ENCODE measurements around the gene CFAP92.

CFAP92 gene

DNA sequence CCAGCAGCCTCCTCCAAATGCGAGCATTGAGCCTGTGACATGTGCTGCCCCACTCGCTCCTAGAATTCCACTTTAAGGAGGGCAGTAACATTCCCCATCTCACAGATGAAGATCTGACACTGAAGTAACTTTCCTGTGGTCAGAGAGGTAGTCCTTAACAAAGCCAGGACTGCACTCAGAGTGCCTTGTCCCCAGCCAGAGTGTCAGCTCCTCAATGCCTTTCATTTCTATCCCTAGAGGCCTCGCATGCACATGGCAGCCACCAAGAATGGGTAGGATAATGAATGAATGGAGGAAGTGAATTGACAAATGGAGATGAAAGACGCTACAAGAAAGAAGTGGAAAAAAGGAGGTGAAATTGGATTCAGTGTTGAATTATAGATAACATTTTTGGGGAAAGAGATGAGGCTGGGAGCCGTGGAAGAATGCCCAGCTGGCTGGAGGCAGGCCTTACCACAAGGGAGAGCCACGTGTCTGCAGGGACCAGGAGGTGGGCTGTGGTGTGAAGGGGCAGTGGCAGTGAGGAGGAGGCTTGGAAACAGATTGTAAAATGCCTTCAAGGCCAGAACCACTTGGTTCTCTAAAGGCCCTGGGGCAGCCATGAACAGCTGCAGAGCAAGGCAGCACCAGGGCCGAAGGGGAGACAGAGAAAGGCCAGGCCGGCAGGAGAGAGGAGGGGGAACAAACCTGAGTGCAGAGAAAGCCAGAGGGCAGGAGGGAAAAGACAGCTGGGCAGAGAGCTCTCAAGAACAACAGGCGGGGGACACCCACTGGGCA is 10.4 kb downstream of the CFAP92 start:
- DNase-seq, result no peak

DNA sequence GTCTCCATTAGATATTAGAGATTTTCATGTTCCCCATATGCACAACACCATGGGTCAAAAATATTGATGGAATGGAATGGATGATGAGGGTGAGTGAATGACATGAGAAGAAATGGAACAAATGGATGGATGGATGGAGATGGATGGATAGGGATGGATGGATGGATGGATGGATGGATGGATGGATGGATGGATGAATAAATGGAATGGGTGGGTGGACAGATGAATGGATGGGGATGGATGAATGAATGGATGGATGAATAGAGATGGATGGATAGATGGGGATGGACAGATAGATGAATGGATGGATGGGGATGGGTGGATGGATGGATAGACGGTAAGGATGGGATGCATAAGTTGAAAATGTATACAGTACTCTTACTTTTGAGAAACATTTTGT is 18.6 kb downstream of the CFAP92 start:
- DNase-seq, result no peak

DNA sequence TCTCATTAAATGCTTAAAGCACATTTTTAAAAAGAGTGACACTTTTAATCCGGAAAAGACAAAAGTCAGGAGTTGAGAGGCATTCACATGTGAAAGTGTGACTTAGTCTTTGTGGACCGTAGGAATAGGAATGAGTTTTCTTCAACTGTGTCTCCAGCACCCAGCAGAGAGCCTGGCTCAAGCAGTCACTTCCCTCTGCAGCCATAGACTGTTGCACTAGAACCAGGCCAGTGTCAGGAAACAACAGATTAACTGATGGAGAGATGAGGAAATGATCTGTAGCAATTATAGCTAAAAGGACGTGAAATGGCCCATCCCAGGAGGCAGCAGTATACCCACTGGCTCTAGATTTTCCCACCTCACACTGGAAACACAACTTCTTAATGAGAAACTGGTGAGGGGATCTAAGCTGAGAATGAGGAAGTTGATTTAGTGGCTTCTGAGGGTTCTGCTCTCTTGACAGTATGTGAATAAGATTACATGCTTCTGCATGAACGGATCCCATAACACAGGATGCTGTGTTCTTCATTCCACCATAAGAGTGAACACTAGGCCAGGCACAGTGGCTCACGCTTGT is 19.8 kb downstream of the CFAP92 start:
- DNase-seq, result no peak

DNA sequence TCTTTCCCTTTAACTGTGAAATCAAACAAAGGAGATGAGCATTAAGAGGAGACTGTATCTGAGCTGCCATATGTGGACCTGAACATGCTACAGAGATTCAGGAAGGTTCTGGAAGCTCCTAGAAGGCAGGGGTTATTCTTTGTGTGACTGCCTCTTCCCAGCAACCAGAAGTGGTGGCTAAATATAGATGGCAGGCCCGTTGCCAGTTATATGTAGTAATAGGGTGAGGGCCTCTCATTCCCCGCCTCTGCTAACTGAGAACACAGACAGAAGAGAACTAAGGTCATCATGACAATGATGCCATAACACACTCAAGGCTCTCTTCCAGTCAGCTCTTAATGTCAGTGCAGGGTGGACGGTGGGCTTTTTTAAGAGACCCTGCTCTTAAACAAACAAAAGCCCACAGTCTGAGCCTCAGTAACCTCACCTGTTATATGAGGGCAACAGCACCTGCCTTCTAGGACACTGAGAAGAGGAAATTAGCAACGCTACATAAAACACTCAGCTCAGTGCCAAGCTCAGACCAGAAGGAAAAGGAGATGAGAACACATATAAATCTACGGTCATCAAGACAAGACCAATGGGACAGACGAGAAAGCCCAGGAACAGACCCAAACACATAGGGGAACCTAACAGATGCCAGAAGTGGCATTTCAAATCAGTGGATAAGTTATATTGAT is 22.3 kb downstream of the CFAP92 start:
- DNase-seq, result peak; percentile 29

DNA sequence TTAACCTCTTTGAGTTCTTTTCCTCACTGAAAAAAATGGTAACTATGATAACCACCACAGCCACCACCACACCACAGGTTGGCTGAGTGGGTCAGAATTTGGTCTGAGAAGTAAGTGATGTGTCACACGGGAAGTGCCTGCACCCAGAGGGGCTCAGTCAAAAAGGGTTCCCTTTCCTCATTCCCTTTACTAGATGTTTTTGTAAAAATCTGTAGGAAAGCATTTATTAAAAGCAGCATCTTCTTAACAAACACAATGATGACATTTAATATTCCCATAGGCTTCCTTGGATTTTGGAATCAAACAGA is 23.2 kb downstream of the CFAP92 start:
- peak; percentile 4 for DNase-seq

DNA sequence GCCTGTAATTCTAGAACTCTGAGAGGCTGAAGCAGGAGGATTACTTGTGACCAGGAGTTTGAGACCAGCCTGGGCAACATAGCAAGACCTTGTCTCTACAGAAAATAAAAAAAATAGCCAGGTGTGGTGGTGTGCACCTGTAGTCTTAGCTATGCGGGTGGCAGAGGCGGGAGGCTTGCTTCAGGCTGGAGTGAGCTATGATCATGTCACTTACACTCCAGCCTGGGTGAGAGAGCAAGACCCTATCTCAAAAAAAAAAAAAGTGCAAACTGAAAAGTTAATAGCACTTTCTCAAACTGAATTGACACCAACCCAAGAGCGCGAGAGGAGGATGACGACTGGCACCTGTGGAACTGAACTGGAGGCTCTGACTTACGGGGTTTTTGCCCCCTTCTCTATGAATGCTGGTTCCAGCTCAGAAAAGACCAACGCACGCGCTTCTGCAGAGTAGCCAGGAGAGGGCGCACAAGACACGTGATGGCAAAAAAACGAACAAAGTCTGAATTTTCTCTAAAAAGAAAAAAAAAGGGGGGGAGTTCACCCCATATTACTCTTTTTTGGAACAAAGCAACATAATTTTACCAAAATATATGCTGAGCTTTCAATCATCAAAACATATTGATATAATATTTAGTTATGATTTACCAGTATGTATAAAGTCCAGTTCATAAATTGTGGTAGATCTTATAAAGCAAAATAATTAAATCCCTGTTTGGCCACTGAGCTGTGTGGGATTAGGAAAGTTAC is 23.7 kb downstream of the CFAP92 start:
- peak; percentile 38 for DNase-seq

DNA sequence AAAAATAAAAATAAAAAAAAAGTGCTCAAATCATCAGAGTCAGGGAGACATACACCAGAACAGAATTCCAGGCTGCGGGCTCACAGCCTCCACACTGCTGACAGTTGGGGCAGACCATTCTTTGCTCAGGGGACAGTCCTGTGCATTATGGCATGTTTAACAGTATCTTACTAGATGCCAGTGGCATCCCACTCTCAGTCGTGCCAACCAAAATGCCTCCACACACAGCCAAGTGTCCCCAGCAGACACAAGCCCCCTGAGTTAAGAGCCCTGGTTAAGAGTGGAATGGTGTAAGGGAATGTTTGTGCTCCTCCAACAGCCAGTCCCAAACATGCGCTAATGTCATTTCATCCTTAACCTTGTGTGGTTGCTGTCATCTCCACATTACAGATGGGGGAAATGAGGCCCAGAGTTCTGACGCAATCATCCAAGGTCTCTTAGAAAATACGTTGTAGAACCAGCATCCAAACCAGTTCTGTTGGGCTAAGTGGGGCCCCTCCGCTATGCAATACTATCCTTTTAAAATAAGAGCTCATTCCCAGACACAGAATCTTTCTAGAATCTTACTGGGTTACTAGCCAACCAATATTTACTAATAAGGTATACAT is 26.0 kb downstream of the CFAP92 start:
- no peak for DNase-seq

DNA sequence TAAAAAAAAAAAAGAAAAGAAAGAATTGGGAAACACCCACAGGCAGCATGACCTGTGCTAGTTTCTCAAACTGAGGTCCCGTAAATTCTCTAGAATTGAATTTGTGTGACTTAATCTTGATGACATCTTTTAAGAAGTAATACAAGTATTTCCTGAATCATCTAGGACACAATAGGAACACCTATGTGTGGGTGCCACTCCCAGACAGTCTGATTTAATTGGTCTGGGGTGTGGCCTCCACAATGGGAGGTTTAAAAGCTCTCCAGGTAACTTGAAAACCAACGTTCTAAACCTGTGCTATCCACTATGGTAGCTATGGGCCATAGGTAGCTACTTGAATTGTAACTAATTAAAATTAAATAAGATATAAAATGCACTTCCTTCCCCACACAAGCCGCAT is 28.1 kb downstream of the CFAP92 start:
- no peak for DNase-seq

DNA sequence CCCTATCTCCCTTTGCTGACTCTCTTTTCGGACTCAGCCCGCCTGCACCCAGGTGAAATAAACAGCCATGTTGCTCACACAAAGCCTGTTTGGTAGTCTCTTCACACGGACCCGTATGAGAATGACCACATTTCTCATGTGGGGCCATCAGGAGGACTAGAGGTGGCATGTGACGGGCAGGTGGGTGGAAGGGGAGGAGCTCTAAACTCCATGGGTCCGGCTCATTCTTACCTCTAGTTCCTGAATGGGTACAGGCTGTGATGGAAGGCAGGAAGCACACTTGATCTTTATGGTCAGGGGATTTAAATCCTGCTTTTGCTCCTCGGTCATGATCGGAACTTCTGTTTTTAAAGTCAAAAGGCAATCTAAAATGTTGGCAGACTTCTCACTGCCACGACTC is 28.6 kb downstream of the CFAP92 start:
- DNase-seq, result no peak

DNA sequence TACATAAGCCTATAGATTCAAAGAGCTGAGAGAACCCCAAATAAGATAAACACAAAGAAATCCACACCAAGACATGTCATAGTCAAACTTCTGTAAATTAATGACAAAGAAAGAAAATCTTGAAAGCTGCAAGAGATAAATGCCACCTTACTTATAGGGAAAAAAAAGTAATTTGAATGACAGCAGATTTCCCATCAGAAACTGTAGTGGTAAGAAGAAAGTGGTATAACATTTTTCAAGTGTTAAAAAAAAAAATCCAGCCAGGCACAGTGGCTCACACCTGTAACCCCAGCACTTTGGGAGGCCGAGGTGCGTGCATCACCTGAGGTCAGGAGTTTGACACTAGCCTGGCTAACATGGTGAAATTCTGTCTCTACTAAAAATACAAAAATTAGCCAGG is 37.4 kb downstream of the CFAP92 start:
- no peak for DNase-seq

DNA sequence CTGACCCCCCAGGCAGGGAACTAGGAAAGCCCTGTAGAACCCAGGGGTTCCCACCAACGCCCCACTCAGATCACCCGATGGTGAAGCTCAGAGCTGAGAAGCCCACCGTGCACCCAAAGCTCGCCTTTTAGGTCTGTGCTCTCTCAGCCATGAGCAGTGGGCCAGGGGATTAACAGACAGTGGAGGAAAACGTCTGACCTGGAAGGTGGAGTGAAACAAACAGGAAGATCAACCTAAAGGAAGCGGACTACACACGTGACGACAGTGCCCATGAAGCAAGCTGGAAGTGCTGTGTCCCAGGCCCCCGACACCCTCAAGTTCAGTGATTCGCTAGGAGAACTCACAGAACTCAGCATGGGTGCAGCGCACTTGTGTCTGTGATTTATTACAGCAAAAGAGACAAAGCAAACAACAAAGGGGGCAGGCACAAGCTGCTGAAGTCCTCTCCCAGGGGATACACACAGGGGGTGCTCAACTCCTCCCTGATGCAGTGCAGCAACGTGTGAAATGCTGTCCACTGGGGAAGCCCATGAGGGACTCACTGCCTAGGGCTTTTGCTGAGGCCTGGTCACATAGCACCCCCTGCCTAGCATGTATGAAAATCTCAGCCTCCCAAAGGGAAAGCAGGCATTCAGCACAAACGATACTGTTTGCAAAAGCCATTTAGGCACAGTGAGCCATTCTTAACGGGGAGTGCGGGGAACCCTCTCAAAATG is 43.5 kb downstream of the CFAP92 start:
- DNase-seq, result peak; percentile 24

DNA sequence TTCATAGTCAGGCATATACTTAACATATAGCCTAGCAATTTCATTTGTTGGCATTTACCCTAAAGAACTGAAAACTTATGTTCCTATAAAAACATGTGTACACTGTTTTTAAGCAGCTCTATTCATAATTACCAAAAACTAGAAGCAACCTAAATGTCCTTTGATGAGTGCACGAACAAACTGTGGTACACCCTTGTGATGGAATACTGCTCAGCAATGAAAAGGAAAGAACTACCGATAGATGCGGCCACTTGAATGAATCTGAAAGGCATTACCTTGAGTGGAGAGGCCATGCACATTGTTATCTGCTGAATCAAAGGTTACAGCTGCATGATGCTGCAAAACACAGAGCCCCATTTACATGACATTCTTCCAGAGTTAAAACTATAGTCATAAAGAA is 44.7 kb downstream of the CFAP92 start:
- no peak for DNase-seq

DNA sequence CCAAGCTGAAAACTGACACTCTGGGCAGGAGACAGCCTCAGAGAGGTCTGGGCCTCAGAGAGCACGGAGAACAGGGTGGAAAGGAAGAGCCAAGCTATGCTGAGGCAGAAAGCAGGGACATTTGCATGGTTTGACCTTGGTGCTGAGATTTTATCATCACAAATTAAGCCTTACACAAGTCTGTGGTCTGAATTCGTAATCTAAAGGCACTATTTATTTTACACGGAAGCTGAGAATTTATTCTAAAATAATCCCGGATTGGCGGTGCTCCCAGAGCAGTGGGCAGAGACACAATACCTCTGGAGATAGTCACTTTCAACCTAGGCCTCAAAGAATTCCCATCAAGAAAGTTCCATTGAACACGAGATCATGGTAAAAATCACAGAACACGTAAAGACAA is 47.5 kb downstream of the CFAP92 start:
- peak; percentile 25 for DNase-seq

DNA sequence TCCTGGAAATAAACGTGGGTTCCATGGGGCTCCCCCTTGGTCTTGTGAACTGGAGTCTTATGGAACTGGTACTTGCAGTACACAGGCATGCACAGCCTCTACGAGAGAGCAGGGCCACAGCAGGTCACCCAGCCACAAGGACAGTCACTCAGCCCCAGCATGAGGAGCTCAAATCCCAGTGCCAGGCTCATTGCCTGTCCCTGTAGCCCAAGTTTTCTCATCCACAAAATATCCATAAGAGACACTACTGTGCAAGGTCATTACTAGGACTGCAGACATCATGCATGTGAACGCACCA is 48.0 kb downstream of the CFAP92 start:
- DNase-seq, result no peak

DNA sequence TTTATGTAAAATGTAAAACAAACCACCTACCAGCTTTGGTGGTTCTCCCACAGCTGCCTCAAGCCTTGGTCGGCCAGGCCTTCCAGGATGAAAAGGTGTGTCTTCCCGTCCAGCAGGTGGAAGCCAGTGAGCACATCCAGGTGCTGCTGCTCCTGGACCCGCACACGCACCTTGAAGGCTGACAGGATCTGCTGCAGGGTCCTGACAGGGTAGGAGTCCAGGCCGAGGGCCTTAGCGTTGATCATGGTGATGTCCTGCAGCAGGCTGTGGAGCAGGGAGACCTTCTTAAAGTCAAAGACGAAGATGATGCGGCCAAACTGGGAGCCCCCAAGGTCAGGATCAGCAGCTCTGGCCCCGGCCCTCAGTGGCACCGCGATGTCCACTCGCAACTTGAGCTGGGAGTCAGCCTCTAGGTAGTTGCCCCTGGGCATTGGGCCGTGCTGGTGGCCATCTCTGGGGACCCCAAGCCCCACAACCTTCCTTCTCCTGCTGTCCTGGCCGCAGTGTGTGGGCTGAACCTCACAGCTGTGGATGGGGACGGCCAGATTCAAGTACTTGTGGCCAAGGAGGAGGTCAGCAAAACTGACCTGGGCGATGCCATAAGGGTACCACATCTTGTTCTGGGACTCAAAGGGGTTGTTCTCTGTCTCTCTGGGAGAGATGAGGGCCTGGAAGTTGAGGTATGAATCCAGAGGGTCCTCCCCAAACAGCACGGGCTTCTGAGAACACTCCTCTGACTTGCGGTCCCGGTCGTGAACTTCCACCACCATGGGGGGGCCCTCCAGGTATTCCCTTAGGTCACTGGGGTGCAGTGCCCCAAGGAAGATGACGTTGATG is 48.6 kb downstream of the CFAP92 start:
- DNase-seq, result no peak

DNA sequence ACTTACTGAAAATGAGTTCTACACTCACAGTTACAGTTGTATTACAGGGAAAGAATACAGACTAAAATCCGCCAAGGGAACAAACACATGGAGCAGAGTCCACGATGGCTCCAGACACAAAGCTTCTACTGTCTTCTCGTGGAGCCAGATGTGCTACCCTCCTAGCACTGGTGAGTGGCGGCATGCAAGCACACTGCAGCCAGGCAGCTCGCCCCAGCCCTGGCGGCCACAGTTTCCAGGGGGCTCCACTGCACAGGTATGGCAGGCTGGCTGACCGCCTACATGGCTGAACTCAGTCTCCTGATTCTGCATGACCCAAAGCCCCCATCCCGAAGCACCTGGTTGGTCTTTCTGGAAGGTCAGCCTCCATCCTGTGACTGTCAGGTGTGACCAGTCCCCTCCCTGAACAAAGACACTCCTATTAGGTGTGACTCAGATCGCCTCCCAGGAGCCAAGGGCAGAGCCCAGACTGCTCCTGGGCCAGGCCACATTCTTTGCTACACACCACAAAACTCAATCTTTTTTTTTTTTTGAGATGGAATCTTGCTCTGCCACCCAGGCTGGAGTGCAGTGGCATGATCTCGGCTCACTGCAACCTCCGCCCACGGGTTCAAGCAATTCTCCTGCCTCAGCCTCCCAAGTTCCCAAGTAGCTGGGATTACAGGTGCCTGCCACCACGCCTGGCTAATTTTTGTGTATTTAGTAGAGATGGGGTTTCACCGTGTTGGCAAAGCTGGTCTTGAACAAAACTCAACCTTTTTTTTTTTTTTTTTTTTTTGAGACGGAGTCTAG is 51.5 kb downstream of the CFAP92 start:
- DNase-seq, result no peak

DNA sequence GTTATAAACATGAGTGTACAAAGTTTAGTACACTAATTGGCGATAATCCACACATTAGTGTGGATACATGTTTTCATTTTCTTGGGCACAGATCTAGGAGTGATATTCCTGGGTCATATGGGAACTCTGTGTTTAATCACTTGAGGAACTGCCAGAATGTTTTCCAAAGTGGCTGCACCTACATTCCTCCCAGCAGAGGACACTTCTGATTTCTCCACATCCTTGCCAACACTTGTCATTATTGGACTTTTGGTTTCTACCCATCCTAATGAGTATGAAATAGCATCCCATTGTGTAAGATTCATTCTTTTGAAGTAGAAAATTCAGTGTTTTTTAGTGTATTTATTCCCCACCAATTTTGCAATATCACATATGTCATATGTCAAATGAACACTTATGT is 53.6 kb downstream of the CFAP92 start:
- no peak for DNase-seq

DNA sequence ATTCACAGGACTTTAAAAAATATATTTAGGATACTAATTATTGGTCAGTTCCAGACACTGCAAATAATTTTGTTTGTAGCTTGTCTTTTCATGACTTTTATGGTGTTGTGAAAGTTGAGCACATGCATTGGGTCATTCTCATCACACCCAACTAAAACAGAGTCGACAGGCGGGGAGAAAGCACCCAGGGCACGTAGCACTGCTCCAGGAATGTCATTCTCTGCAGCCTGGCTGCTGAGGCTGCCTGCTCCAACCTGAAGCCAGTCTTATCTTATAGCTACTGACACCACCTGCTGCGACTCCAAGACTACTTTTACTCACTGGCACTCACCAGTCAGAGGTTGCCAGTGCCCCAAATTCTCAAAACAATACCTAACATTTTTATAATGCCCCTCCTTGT is 57.5 kb downstream of the CFAP92 start:
- DNase-seq, result no peak

DNA sequence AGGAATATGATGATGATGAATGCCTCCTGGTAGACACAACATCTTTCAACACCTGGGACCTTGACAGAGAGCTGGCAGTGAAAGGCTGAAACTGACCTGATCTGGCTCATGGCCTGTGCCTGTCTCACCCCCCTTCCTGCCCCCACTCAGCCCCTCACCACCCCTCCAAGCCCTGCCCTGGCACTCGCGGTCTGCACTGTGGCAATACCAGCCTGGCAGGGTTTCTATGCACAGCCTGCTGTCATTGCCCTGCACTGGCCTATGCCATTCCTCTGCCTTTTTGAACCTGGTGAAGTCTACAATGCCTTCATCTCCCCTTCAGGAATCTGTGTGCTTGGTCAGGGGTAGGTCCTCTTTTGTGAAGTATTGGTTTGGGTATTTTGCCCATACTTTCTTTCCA is 58.0 kb downstream of the CFAP92 start:
- DNase-seq, result no peak

DNA sequence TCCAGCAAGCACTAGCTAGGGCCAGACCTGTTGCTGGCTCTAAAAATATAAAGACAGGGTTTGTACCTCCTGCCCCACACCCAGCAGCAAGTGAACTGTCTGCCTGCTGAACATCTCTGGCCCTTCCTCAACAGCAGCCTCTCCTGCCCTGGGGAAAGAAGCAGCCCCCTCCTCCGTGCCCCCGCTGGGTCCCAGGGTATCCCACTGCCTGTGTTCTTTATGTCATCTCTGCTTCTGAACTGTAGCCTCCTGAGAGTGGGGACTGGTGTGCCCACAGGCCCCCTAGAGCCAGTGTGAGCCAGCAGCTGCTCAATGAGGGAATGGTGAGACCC is 60.0 kb downstream of the CFAP92 start:
- DNase-seq, result no peak

DNA sequence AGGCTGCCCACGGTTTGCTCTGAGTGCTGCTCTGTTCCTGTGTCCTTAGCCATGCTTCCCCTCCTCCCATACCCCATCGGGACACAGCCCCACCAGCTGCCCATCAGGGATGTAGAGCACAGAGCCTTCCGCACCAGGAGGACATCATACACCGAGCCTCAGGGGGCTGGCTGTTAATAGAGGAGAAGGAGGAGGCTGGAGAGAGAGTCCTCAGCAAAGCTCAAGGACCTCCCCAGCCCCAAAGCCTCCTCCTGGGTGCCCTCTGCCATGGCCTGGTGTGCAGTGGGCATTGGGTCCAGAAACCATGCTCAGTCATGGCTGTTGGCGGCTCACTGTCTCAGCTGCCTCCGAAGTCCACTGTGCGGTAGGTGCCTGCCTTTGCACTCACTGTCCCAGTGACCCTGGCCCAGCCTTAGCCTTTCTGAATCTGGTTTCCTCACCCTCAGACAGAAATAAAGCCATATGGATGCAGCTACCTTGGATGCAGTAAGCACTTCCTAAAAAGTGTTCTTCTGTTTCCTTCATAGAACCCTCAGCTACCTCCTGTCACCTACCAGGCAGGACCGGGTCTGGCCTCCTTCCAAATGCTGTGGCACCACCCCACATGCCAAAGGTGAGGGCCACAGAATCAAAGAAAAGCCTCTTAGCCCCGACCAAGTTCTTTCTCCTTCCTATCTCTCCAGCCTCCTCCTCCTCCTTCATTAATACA is 60.5 kb downstream of the CFAP92 start:
- no peak for DNase-seq
